Measurements from ENCODE around the gene IGF1R. TPM values are rescaled to one million over a fixed set of nuclear protein-coding genes. Genes with fewer than 3 reads are reported as not detected.

IGF1R gene
- total and polyA plus RNA-seq, 4 donors: 5.9 to 154 (median 27.6) TPM

GRCh38 chr15:98753726-98754656, 105.7 kb downstream of the IGF1R start:
- no peaks in the 10 kb centered on the region for H3K36me3 ChIP-seq (ENCODE audit: control insufficient read depth in 4 of 4, insufficient read depth in 4 of 4, low read length in 4 of 4)
- ATAC-seq (ENCODE audit: insufficient read depth, low FRiP score): no peak
- peaks cover 0 to 15% (median 8%) of the 10 kb centered on the region in 5 donors for H3K4me1 ChIP-seq (ENCODE audit: control insufficient read depth in 5 of 5, insufficient read depth in 5 of 5, low read length in 5 of 5)
- 28 to 32% methylated on average over 8 of the region's 8 CpGs for WGBS, 2 donors
- no peaks in the 10 kb centered on the region for H3K27me3 ChIP-seq (ENCODE audit: control insufficient read depth in 3 of 3, insufficient read depth in 3 of 3, low read length in 2 of 3)
- H3K9ac ChIP-seq (ENCODE audit: insufficient read depth in 1 of 2, low read length in 2 of 2): peak overlapping the region in 1 of 2 donors; percentile 51
- no peak for TF ChIP-seq CTCF (IDR thresholded peaks at IDR 0.05; ENCODE audit: control extremely low read depth, extremely low read depth)
- DNase-seq: peak in 1 of 3 donors; percentile 38
- H3K27ac ChIP-seq (ENCODE audit: low read depth in 1 of 2, low read length in 1 of 2): peak overlapping the region in 1 of 2 donors; percentile 7
- H3K9me3 ChIP-seq (ENCODE audit: control insufficient read depth in 4 of 4, insufficient read depth in 3 of 4, low read length in 3 of 4): no peaks in the 10 kb centered on the region
- no peak overlapping the region for H3K4me3 ChIP-seq

GRCh38 chr15:98754657-98755022, 106.3 kb downstream of the IGF1R start:
- H3K9me3 ChIP-seq (ENCODE audit: control insufficient read depth in 4 of 4, insufficient read depth in 3 of 4, low read length in 3 of 4): no peaks in the 10 kb centered on the region
- no peaks in the 10 kb centered on the region for H3K36me3 ChIP-seq (ENCODE audit: control insufficient read depth in 4 of 4, insufficient read depth in 4 of 4, low read length in 4 of 4)
- no peak for ATAC-seq (ENCODE audit: insufficient read depth, low FRiP score)
- H3K9ac ChIP-seq (ENCODE audit: insufficient read depth in 1 of 2, low read length in 2 of 2): no peak overlapping the region
- H3K4me3 ChIP-seq: no peak overlapping the region
- whole genome bisulfite sequencing, 2 donors: 70 to 78% methylated on average over 3 of the region's 3 CpGs
- H3K27ac ChIP-seq (ENCODE audit: low read depth in 1 of 2, low read length in 1 of 2): peak overlapping the region in 1 of 2 donors; percentile 7
- no peak for DNase-seq
- no peak for TF ChIP-seq CTCF (IDR thresholded peaks at IDR 0.05; ENCODE audit: control extremely low read depth, extremely low read depth)
- peaks cover 0 to 15% (median 9%) of the 10 kb centered on the region in 5 donors for H3K4me1 ChIP-seq (ENCODE audit: control insufficient read depth in 5 of 5, insufficient read depth in 5 of 5, low read length in 5 of 5)
- no peaks in the 10 kb centered on the region for H3K27me3 ChIP-seq (ENCODE audit: control insufficient read depth in 3 of 3, insufficient read depth in 3 of 3, low read length in 2 of 3)

GRCh38 chr15:98755138-98755537, 106.8 kb downstream of the IGF1R start:
- no peak for DNase-seq
- Histone ChIP-seq H3K9ac (ENCODE audit: insufficient read depth in 1 of 2, low read length in 2 of 2) (no peak overlapping the region), H3K27me3 (ENCODE audit: control insufficient read depth in 3 of 3, insufficient read depth in 3 of 3, low read length in 2 of 3) (no peaks in the 10 kb centered on the region), H3K4me1 (ENCODE audit: control insufficient read depth in 5 of 5, insufficient read depth in 5 of 5, low read length in 5 of 5) (peaks cover 0 to 16% (median 12%) of the 10 kb centered on the region in 5 donors), H3K9me3 (ENCODE audit: control insufficient read depth in 4 of 4, insufficient read depth in 3 of 4, low read length in 3 of 4) (no peaks in the 10 kb centered on the region), H3K36me3 (ENCODE audit: control insufficient read depth in 4 of 4, insufficient read depth in 4 of 4, low read length in 4 of 4) (no peaks in the 10 kb centered on the region), H3K27ac (ENCODE audit: low read depth in 1 of 2, low read length in 1 of 2) (no peak overlapping the region), H3K4me3 (no peak overlapping the region)
- TF ChIP-seq CTCF (IDR thresholded peaks at IDR 0.05; ENCODE audit: control extremely low read depth, extremely low read depth): no peak
- WGBS, 2 donors: 74 to 78% methylated on average over 7 of the region's 7 CpGs
- no peak for ATAC-seq (ENCODE audit: insufficient read depth, low FRiP score)

All from lung (tissue), 12 donors.